Suprapubic skin (tissue), 3 donors: ENCODE data around the gene COQ6.
"Not testable (repeated sequence)": the region's sequence is repeated elsewhere in the genome, so short reads cannot be mapped to it uniquely, and the experiment has no call there.

Experiments
- EP300 ChIP-seq: sonication (generic); formaldehyde crosslinking; IDR thresholded peaks from one replicate; pipeline ENCODE4 v1.6.1; 2017; ENCODE audit warnings: antibody characterized with exemption
- POLR2A ChIP-seq, 2 donors: fragments of 450-650 bp; IDR thresholded peaks; one replicate each; pipeline ENCODE4 v1.6.1; 2017; ENCODE audit warnings: antibody characterized with exemption in 2 of 2, mild to moderate bottlenecking in 2 of 2, moderate library complexity in 2 of 2
- TF ChIP-seq, protein P1 (sequence below), 2 donors: fragments of 200-600 bp in 1 of 2; fragments of 450-650 bp in 1 of 2; sonication (generic) in 1 of 2; IDR thresholded peaks; one replicate each; pipeline ENCODE4 v1.5.1; 2016 to 2019; ENCODE audit warnings: antibody characterized with exemption in 2 of 2, mild to moderate bottlenecking in 1 of 2, moderate library complexity in 1 of 2

DNA sequence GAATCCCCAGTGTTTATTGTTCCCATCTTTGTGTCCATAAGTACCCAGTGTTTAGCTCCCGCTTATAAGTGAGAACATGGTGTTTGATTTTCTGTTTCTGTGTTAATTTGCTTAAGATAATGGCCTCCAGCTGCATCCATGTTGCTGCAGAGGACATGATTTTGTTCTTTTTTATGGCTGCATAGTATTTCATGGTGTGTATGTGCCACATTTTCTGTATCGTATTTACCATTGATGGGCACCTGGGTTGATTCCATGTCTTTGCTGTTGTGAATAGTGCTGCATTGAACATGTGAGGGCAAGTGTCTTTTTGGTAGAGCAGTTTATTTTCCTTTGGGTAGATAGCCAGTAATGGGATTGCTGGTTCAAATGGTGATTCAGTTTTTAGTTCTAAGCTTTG, 30.6 kb upstream of the COQ6 start:
- TF ChIP-seq, protein P1, sequence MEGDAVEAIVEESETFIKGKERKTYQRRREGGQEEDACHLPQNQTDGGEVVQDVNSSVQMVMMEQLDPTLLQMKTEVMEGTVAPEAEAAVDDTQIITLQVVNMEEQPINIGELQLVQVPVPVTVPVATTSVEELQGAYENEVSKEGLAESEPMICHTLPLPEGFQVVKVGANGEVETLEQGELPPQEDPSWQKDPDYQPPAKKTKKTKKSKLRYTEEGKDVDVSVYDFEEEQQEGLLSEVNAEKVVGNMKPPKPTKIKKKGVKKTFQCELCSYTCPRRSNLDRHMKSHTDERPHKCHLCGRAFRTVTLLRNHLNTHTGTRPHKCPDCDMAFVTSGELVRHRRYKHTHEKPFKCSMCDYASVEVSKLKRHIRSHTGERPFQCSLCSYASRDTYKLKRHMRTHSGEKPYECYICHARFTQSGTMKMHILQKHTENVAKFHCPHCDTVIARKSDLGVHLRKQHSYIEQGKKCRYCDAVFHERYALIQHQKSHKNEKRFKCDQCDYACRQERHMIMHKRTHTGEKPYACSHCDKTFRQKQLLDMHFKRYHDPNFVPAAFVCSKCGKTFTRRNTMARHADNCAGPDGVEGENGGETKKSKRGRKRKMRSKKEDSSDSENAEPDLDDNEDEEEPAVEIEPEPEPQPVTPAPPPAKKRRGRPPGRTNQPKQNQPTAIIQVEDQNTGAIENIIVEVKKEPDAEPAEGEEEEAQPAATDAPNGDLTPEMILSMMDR (IDR thresholded peaks at IDR 0.05): not testable (repeated sequence)
- not testable (repeated sequence) for TF ChIP-seq EP300; POLR2A (IDR thresholded peaks at IDR 0.05)
